GM11168 (cell line): ENCODE data around the gene TRAPPC2L.

Experiments
- in situ Hi-C: fragments of 300-500 bp; cut with MboI; formaldehyde crosslinking; loops from one replicate; pipeline ENCODE4 v1.12.0; 2022; ENCODE audit warnings: low sequenced_read_pairs; ENCODE audit not compliant: unreplicated experiment

TRAPPC2L gene

GRCh38 chr16:88903267-88903666, 46.3 kb downstream of the TRAPPC2L start:
- in situ Hi-C loops, result no loop called here

DNA sequence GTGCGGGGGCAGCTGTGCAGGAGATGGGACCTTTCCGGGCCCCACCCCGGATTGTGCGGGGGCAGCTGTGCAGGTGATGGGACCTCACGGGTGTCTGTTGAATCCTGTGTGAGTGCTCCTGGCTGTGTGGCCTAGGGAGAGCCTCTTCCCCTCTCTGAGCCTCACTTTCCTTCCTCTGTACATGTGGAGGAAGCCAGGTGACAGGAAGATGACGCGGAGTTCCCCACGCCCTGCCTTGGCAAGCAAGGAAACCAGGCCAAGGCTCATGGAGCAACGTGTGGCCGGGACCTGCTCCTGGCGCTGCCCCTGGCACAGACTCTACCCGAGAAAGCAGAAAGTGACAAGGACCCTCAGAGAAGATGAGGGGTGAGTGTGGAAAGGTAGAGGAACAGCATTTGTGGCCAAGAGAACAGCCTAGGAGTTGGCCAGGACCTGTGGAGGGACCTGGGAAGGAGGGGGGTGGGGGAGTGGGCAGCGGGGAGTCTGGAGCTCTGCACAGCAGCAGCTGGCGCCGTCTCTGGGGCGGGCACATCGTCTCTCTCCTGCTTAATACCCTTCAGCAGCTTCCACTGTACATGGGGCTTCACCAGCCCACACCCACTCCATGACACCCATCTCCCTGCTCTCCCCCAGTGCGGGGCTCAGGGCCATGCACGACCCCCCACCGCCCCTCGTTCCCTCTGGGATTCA, 47.9 kb downstream of the TRAPPC2L start:
- in situ Hi-C loops, result no loop called here

DNA sequence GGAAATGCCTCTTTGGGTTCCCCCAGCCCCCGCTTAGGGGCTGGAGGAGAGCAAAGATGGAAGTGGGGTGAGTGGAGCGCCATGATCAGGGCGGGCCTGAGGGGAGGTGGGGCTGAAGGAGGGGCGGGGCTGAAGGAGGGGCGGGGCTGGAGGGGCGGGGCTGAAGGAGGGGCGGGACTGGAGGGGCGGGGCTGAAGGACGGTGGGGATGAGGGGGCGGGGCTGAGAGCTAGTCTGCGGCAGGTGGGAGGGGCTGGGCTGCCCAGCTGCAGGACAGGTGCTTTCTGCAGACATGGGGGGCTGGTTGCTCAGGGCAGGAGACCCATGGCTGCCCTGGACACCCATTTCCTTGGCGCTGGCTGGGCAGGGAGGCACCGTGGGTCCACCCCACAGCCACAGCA, 48.6 kb downstream of the TRAPPC2L start:
- in situ Hi-C loops, result no loop called here

- in situ Hi-C loops, result no loop called here
These were observed 49.1 kb downstream of the TRAPPC2L start for GRCh38 chr16:88906020-88906419.

DNA sequence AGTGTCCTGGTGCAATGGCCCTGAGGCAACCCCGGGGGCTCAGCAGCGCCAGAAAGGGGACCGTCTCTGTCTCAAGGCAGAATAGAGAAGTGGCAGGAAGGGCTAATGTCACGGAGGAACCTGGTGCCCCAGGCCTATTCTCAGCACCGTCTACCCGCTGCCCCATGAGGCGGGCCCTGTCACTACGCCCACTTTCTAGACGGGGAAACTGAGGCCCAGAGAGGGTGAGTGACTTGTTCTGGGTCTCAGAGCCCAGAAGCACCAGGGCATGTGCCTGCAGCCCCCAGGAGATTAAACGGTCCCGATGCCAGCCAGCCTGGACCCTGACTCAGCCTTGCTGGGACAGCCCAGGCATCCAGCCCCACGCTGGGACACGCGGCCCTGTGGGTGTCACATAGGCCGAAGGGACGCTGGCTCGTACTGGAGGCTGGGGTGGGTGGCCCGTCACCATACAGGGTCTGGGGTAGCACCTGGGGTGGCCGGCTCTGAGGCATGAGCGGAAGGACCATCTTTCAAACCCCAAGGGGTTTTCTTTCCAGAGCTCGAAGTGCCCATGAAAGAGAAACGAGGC, 49.7 kb downstream of the TRAPPC2L start:
- in situ Hi-C loops, result no loop called here

GRCh38 chr16:88907768-88908167, 50.8 kb downstream of the TRAPPC2L start:
- in situ Hi-C loops, result no loop called here

GRCh38 chr16:88908307-88908706, 51.4 kb downstream of the TRAPPC2L start:
- in situ Hi-C loops, result no loop called here

- in situ Hi-C loops, result no loop called here
These were observed 52.7 kb downstream of the TRAPPC2L start for GRCh38 chr16:88909431-88910210.

GRCh38 chr16:88910284-88911135, 53.6 kb downstream of the TRAPPC2L start:
- in situ Hi-C loops, result no loop called here

- in situ Hi-C loops, result no loop called here
These were observed 54.4 kb downstream of the TRAPPC2L start for GRCh38 chr16:88911136-88911945.

- in situ Hi-C loops, result no loop called here
These were observed 55.0 kb downstream of the TRAPPC2L start for GRCh38 chr16:88911946-88912310.
